Spinal cord (tissue), 10 donors: ENCODE results near the gene GABRP. TPM values are rescaled to one million over a fixed set of nuclear protein-coding genes. Genes with fewer than 3 reads are reported as not detected.
"Not testable (repeated sequence)": the region's sequence is repeated elsewhere in the genome, so short reads cannot be mapped to it uniquely, and the experiment has no call there.

Source experiments
- DNase-seq, 6 donors: peaks; one replicate each; pipeline versions ENCODE4 v3.0.0 to v3.0.0-alpha.2; 2013 to 2015; ENCODE audit warnings: low spot score in 6 of 6, low read depth in 4 of 6
- H3K27ac ChIP-seq: one replicate; pipeline ENCODE4 v1.5.1; 2013; ENCODE audit warnings: low read depth, low read length, control low read depth
- H3K27me3 ChIP-seq: one replicate; pipeline ENCODE4 v1.6.1; 2013; ENCODE audit warnings: low read length; ENCODE audit not compliant: control insufficient read depth, insufficient read depth
- H3K36me3 ChIP-seq: one replicate; pipeline ENCODE4 v1.6.1; 2013; ENCODE audit warnings: low read length; ENCODE audit not compliant: control insufficient read depth, insufficient read depth
- H3K4me1 ChIP-seq: one replicate; pipeline ENCODE4 v1.6.1; 2013; ENCODE audit warnings: low read length; ENCODE audit not compliant: control insufficient read depth, insufficient read depth
- H3K4me3 ChIP-seq: one replicate; pipeline ENCODE4 v1.5.1; 2013; ENCODE audit warnings: low read depth, low read length, control low read depth
- H3K9me3 ChIP-seq: one replicate; pipeline ENCODE4 v1.6.1; 2013; ENCODE audit warnings: low read length; ENCODE audit not compliant: control insufficient read depth, insufficient read depth
- WGBS: methylation state at CpG from one replicate; pipeline ENCODE4 v1.1.5; 2013; ENCODE audit warnings: missing lambda C conversion rate; ENCODE audit not compliant: insufficient coverage; 5-methylcytosine and 5-hydroxymethylcytosine counted together
- polyA plus RNA-seq, 2 donors: library from polyadenylated mRNA; unstranded; fragments of 120-200 nt; gene quantifications; one replicate each; pipeline ENCODE4 v1.2.1, GENCODE V29; 2013; ENCODE audit not compliant: insufficient read length in 2 of 2
- total RNA-seq, 2 donors: library from RNA; depleted of rRNA in 1 of 2; stranded (reverse); fragments of 120-200 nt in 1 of 2; fragments of >200 nt in 1 of 2; gene quantifications; one replicate each; pipeline versions ENCODE4 v1.2.3 to v1.2.4, GENCODE V29; 2013 to 2014
- donor health status: healthy.

Gene GABRP
- total and polyA plus RNA-seq, 4 donors = 0.10 to 0.76 (median 0.47) TPM

- no peak for DNase-seq
- no CpG with 5 or more reads among the region's 1 CpG for WGBS
- H3K36me3 ChIP-seq = no peaks in the 10 kb centered on the region
- no peak overlapping the region for H3K4me3 ChIP-seq
- H3K27me3 ChIP-seq = no peaks in the 10 kb centered on the region
- no peak overlapping the region for H3K27ac ChIP-seq
- no peaks in the 10 kb centered on the region for H3K9me3 ChIP-seq
- H3K4me1 ChIP-seq = no peaks in the 10 kb centered on the region
Observed at GRCh38 chr5:170818232-170818631, 34.7 kb downstream of the GABRP start.

GRCh38 chr5:170819824-170820223, 36.3 kb downstream of the GABRP start:
- H3K9me3 ChIP-seq = no peaks in the 10 kb centered on the region
- H3K27ac ChIP-seq = no peak overlapping the region
- DNase-seq = peak in 2 of 6 donors; percentile 24 to 53
- no peaks in the 10 kb centered on the region for H3K27me3 ChIP-seq
- no peaks in the 10 kb centered on the region for H3K4me1 ChIP-seq
- H3K36me3 ChIP-seq = no peaks in the 10 kb centered on the region
- no peak overlapping the region for H3K4me3 ChIP-seq

- WGBS = 50% methylated on average over 2 of the region's 4 CpGs
- no peak overlapping the region for H3K27ac ChIP-seq
- DNase-seq = no peak
- H3K4me1 ChIP-seq = no peaks in the 10 kb centered on the region
- no peaks in the 10 kb centered on the region for H3K36me3 ChIP-seq
- H3K9me3 ChIP-seq = peaks cover 1% of the 10 kb centered on the region
- H3K27me3 ChIP-seq = no peaks in the 10 kb centered on the region
- H3K4me3 ChIP-seq = no peak overlapping the region
Observed at GRCh38 chr5:170821257-170821800, 37.8 kb downstream of the GABRP start.

- Histone ChIP-seq H3K9me3 (peaks cover 2% of the 10 kb centered on the region), H3K4me1 (no peaks in the 10 kb centered on the region), H3K4me3 (no peak overlapping the region), H3K27ac (no peak overlapping the region), H3K27me3 (no peaks in the 10 kb centered on the region), H3K36me3 (no peaks in the 10 kb centered on the region)
- 100% methylated on average over 1 of the region's 2 CpGs for WGBS
- DNase-seq = no peak
Observed at GRCh38 chr5:170826117-170826516, 42.6 kb downstream of the GABRP start.

GRCh38 chr5:170832241-170832640, 48.7 kb downstream of the GABRP start:
- H3K27ac ChIP-seq = no peak overlapping the region
- DNase-seq = no peak
- H3K36me3 ChIP-seq = no peaks in the 10 kb centered on the region
- no peaks in the 10 kb centered on the region for H3K27me3 ChIP-seq
- WGBS = 57% methylated on average over 5 of the region's 7 CpGs
- H3K4me3 ChIP-seq = no peak overlapping the region
- no peaks in the 10 kb centered on the region for H3K4me1 ChIP-seq
- H3K9me3 ChIP-seq = no peaks in the 10 kb centered on the region

GRCh38 chr5:170833981-170834380, 50.5 kb downstream of the GABRP start:
- H3K36me3 ChIP-seq, H3K4me1 ChIP-seq, H3K4me3 ChIP-seq, H3K27me3 ChIP-seq, H3K9me3 ChIP-seq, H3K27ac ChIP-seq, DNase-seq: not testable (repeated sequence)
- WGBS = 95% methylated on average over 2 of the region's 2 CpGs

- DNase-seq = no peak
- 81% methylated on average over 3 of the region's 4 CpGs for WGBS
Observed at GRCh38 chr5:170836226-170836625, 52.7 kb downstream of the GABRP start.

GRCh38 chr5:170843870-170844269, 60.3 kb downstream of the GABRP start:
- no peaks in the 10 kb centered on the region for H3K4me1 ChIP-seq
- H3K36me3 ChIP-seq = no peaks in the 10 kb centered on the region
- WGBS = no CpG with 5 or more reads among the region's 2 CpGs

More at GRCh38 chr5:170836226-170836625, 52.7 kb downstream of the GABRP start:
- Histone ChIP-seq H3K4me3 (no peak overlapping the region), H3K4me1 (no peaks in the 10 kb centered on the region), H3K27me3 (no peaks in the 10 kb centered on the region), H3K27ac (no peak overlapping the region), H3K36me3 (no peaks in the 10 kb centered on the region), H3K9me3 (no peaks in the 10 kb centered on the region)

GRCh38 chr5:170844651-170845050, 61.1 kb downstream of the GABRP start:
- H3K4me3 ChIP-seq = no peak overlapping the region
- no peaks in the 10 kb centered on the region for H3K9me3 ChIP-seq
- no peaks in the 10 kb centered on the region for H3K27me3 ChIP-seq
- no peak for DNase-seq
- H3K27ac ChIP-seq = no peak overlapping the region
- WGBS = 92% methylated on average over 2 of the region's 2 CpGs
- no peaks in the 10 kb centered on the region for H3K36me3 ChIP-seq
- H3K4me1 ChIP-seq = no peaks in the 10 kb centered on the region

More at GRCh38 chr5:170843870-170844269, 60.3 kb downstream of the GABRP start:
- no peaks in the 10 kb centered on the region for H3K27me3 ChIP-seq
- no peaks in the 10 kb centered on the region for H3K9me3 ChIP-seq
- DNase-seq = no peak
- no peak overlapping the region for H3K4me3 ChIP-seq
- no peak overlapping the region for H3K27ac ChIP-seq

GRCh38 chr5:170846416-170846815, 62.9 kb downstream of the GABRP start:
- H3K4me3 ChIP-seq = no peak overlapping the region
- H3K27ac ChIP-seq = no peak overlapping the region
- no peaks in the 10 kb centered on the region for H3K36me3 ChIP-seq
- DNase-seq = no peak
- H3K9me3 ChIP-seq = no peaks in the 10 kb centered on the region
- H3K27me3 ChIP-seq = no peaks in the 10 kb centered on the region
- no peaks in the 10 kb centered on the region for H3K4me1 ChIP-seq
